ENCODE results near the gene FBLN5. TPM values are rescaled to one million over a fixed set of nuclear protein-coding genes. Genes with fewer than 3 reads are reported as not detected.

Gene FBLN5
- total and polyA plus RNA-seq, 2 donors (not counting 3 experiments of a cell fraction or from before 2014, with no cell fraction given) = 27.6 to 33.1 TPM

GRCh38 chr14:91858536-91859275 is 88.8 kb downstream of the FBLN5 start:
- TF ChIP-seq FOS (IDR thresholded peaks at IDR 0.05; ENCODE audit: borderline replicate concordance, insufficient read depth, low read length) (peak; percentile 24), MYC (IDR thresholded peaks at IDR 0.05; ENCODE audit: low read depth, low read length) (no peak)
- TF ChIP-seq, protein P1, sequence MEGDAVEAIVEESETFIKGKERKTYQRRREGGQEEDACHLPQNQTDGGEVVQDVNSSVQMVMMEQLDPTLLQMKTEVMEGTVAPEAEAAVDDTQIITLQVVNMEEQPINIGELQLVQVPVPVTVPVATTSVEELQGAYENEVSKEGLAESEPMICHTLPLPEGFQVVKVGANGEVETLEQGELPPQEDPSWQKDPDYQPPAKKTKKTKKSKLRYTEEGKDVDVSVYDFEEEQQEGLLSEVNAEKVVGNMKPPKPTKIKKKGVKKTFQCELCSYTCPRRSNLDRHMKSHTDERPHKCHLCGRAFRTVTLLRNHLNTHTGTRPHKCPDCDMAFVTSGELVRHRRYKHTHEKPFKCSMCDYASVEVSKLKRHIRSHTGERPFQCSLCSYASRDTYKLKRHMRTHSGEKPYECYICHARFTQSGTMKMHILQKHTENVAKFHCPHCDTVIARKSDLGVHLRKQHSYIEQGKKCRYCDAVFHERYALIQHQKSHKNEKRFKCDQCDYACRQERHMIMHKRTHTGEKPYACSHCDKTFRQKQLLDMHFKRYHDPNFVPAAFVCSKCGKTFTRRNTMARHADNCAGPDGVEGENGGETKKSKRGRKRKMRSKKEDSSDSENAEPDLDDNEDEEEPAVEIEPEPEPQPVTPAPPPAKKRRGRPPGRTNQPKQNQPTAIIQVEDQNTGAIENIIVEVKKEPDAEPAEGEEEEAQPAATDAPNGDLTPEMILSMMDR (IDR thresholded peaks at IDR 0.05; ENCODE audit: extremely low read depth in 1 of 2, insufficient read depth in 1 of 2, low read depth in 1 of 2, low read length in 2 of 2) = peak in 1 of 2 donors; percentile 4
- CTCF ChIA-PET = interaction anchor here (0.8 to 1.9 kb wide), 5 partner anchors 13 to 138 kb away, joined by 3 to 10 read pairs (median 5); no protein-coding TSS in a partner anchor
- H3K9ac ChIP-seq (replicated peaks; ENCODE audit: extremely low read depth, insufficient read depth, low read length) = no peak overlapping the region
- intact Hi-C loops (cut with micrococcal nuclease) (no loop called here), dilution Hi-C loops (cut with MboI; ENCODE audit: extremely low pct_ligation_motif_present, low sequenced_read_pairs) (no loop called here)
- FAIRE-seq (peak; percentile 28), DNase-seq (ENCODE audit: low read depth, low spot score) (peak; percentile 28)
- H4K20me1 ChIP-seq (replicated peaks; ENCODE audit: control insufficient read depth, extremely low read depth, insufficient read depth, low read length) = no peaks in the 10 kb centered on the region
- POLR2A ChIA-PET = no interaction called here
- no peaks in the 10 kb centered on the region for H3K4me1 ChIP-seq (ENCODE audit: control insufficient read depth, extremely low read depth, insufficient read depth, low read length)
- no peak overlapping the region for H2AFZ ChIP-seq (ENCODE audit: low read depth, low read length)
- no peaks in the 10 kb centered on the region for H3K36me3 ChIP-seq (ENCODE audit: control insufficient read depth in 2 of 2, extremely low read depth in 1 of 2, insufficient read depth in 2 of 2, low read length in 2 of 2)
- no peaks in the 10 kb centered on the region for H3K9me3 ChIP-seq (replicated peaks; ENCODE audit: control insufficient read depth, insufficient read depth, low read length)
- no TSS peak for BruUV-seq (replicated peaks)
- H3K4me3 ChIP-seq (replicated peaks in 1 of 3; ENCODE audit: insufficient read depth in 1 of 3, low read depth in 1 of 3, low read length in 3 of 3) = no peak overlapping the region
- no peaks in the 10 kb centered on the region for H3K79me2 ChIP-seq (ENCODE audit: control insufficient read depth, insufficient read depth, low read length)
- H3K27me3 ChIP-seq (ENCODE audit: control insufficient read depth in 2 of 2, insufficient read depth in 2 of 2, low read length in 2 of 2) = no peaks in the 10 kb centered on the region
- no peaks in the 10 kb centered on the region for H3K9me1 ChIP-seq (replicated peaks; ENCODE audit: control insufficient read depth, extremely low read depth, insufficient read depth, low read length)
- no peak overlapping the region for H3K27ac ChIP-seq (ENCODE audit: insufficient read depth, low read depth, low read length)
- H3K4me2 ChIP-seq (ENCODE audit: insufficient read depth, low read length) = peak overlapping the region; percentile 3

DNA sequence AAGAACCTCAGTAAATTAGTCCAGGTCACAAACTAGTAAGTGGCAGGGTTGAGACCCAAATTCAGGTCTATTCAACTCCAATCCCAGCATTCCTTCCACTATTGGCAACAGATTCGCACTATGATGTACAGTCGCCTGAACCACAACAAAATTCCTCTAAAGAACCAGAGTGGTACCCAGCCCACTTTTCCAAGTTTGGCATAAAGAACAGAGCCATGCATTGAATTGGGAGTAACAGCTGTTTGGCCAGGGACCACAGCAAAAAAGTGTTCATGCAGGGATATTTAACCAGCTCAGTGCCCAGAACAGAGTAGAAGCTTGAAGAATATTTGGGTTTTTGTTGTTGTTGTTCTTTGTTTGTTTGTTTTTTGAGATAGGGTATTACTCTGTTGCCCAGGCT is 89.9 kb downstream of the FBLN5 start:
- no peaks in the 10 kb centered on the region for H4K20me1 ChIP-seq (replicated peaks; ENCODE audit: control insufficient read depth, extremely low read depth, insufficient read depth, low read length)
- no peak overlapping the region for H2AFZ ChIP-seq (ENCODE audit: low read depth, low read length)
- H3K27ac ChIP-seq (ENCODE audit: insufficient read depth, low read depth, low read length) = no peak overlapping the region
- intact Hi-C loops (cut with micrococcal nuclease) (no loop called here), dilution Hi-C loops (cut with MboI; ENCODE audit: extremely low pct_ligation_motif_present, low sequenced_read_pairs) (no loop called here)
- H3K27me3 ChIP-seq (ENCODE audit: control insufficient read depth in 2 of 2, insufficient read depth in 2 of 2, low read length in 2 of 2) = peaks cover 0 to 3% of the 10 kb centered on the region in 2 experiments
- H3K9me1 ChIP-seq (replicated peaks; ENCODE audit: control insufficient read depth, extremely low read depth, insufficient read depth, low read length) = no peaks in the 10 kb centered on the region
- H3K4me1 ChIP-seq (ENCODE audit: control insufficient read depth, extremely low read depth, insufficient read depth, low read length) = no peaks in the 10 kb centered on the region
- FAIRE-seq (no peak), DNase-seq (ENCODE audit: low read depth, low spot score) (no peak)
- no peak overlapping the region for H3K9ac ChIP-seq (replicated peaks; ENCODE audit: extremely low read depth, insufficient read depth, low read length)
- ChIA-PET CTCF (no interaction called here), POLR2A (no interaction called here)
- no peak overlapping the region for H3K4me3 ChIP-seq (replicated peaks in 1 of 3; ENCODE audit: insufficient read depth in 1 of 3, low read depth in 1 of 3, low read length in 3 of 3)
- no TSS peak for BruUV-seq (replicated peaks)
- H3K36me3 ChIP-seq (ENCODE audit: control insufficient read depth in 2 of 2, extremely low read depth in 1 of 2, insufficient read depth in 2 of 2, low read length in 2 of 2) = no peaks in the 10 kb centered on the region
- H3K79me2 ChIP-seq (ENCODE audit: control insufficient read depth, insufficient read depth, low read length) = no peaks in the 10 kb centered on the region
- no peaks in the 10 kb centered on the region for H3K9me3 ChIP-seq (replicated peaks; ENCODE audit: control insufficient read depth, insufficient read depth, low read length)
- no peak overlapping the region for H3K4me2 ChIP-seq (ENCODE audit: insufficient read depth, low read length)
- no peak for TF ChIP-seq FOS (IDR thresholded peaks at IDR 0.05; ENCODE audit: borderline replicate concordance, insufficient read depth, low read length)
- no peak for TF ChIP-seq MYC (IDR thresholded peaks at IDR 0.05; ENCODE audit: low read depth, low read length)
- TF ChIP-seq JUN (IDR thresholded peaks at IDR 0.05; ENCODE audit: borderline replicate concordance, insufficient read depth, insufficient read length, low read depth) = no peak
- no peak for TF ChIP-seq POLR2AphosphoS5 (IDR thresholded peaks at IDR 0.05; ENCODE audit: insufficient read depth, low read depth, low read length)
- TF ChIP-seq, protein P2, sequence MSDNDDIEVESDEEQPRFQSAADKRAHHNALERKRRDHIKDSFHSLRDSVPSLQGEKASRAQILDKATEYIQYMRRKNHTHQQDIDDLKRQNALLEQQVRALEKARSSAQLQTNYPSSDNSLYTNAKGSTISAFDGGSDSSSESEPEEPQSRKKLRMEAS (IDR thresholded peaks at IDR 0.05; ENCODE audit: insufficient read depth, insufficient read length) = no peak

Measured in endothelial cell of umbilical vein (primary cell).